Testis (tissue), 3 donors: ENCODE results near the gene FAIM2. TPM values are rescaled to one million over a fixed set of nuclear protein-coding genes. Genes with fewer than 3 reads are reported as not detected.

Experiments
- DNase-seq: peaks from one replicate; pipeline ENCODE4 v3.0.0-alpha.2; 2019
- H3K27ac ChIP-seq, 2 donors: fragments of 200-600 bp; sonication (generic); one replicate each; pipeline ENCODE4 v1.5.1; 2019
- H3K27me3 ChIP-seq: fragments of 200-600 bp; sonication (generic); one replicate; pipeline ENCODE4 v1.5.1; 2019
- H3K36me3 ChIP-seq: fragments of 200-600 bp; sonication (generic); one replicate; pipeline ENCODE4 v1.5.1; 2017; ENCODE audit warnings: low read depth; ENCODE audit errors: missing control alignments
- H3K4me1 ChIP-seq: fragments of 200-600 bp; sonication (generic); one replicate; pipeline ENCODE4 v1.5.1; 2019
- H3K4me3 ChIP-seq, 2 donors: fragments of 200-600 bp; sonication (generic); one replicate each; pipeline ENCODE4 v1.5.1; 2017 to 2019
- H3K9me3 ChIP-seq: fragments of 200-600 bp; sonication (generic); one replicate; pipeline ENCODE4 v1.5.1; 2017
- CTCF ChIP-seq, 3 experiments: fragments of 450-650 bp in 2 of 3; fragments of 200-600 bp in 1 of 3; sonication (generic) in 1 of 3; IDR thresholded peaks; one replicate each; pipeline ENCODE4 v1.5.1; 2016 to 2019; ENCODE audit warnings: antibody characterized with exemption in 3 of 3, mild to moderate bottlenecking in 2 of 3, moderate library complexity in 1 of 3
- POLR2A ChIP-seq: fragments of 450-650 bp; IDR thresholded peaks from one replicate; pipeline ENCODE4 v1.6.1; 2017; ENCODE audit warnings: antibody characterized with exemption, mild to moderate bottlenecking, moderate library complexity
- WGBS, 2 donors: methylation state at CpG; one replicate each; pipeline ENCODE4 v1.1.5; 2018; 5-methylcytosine and 5-hydroxymethylcytosine counted together
- intact Hi-C: fragments of 100-400 bp; cut with DNase I; formaldehyde crosslinking; loops from one replicate; pipeline ENCODE4 v1.15.1; 2023; ENCODE audit warnings: low total_unique reads
- polyA plus RNA-seq: library from polyadenylated mRNA; stranded (reverse); fragments of 350-450 nt; fragmentation: Illumina TruSeq; extraction: RNeasy Lipid Tissue Mini Kit (QIAGEN cat#74804); gene quantifications from one replicate; pipeline ENCODE4 v1.2.3, GENCODE V29; 2014; ENCODE audit warnings: low read depth, low replicate concordance; ENCODE audit not compliant: insufficient read depth
- total RNA-seq, 2 donors: library from RNA; depleted of rRNA; stranded (reverse); fragments of >200 nt; gene quantifications; one replicate each; pipeline ENCODE4 v1.2.3, GENCODE V29; 2016

FAIM2 gene
- total and polyA plus RNA-seq, 3 donors from 2014 or later = 14.6 to 67.5 (median 15.3) TPM

GRCh38 chr12:49916129-49916919, 12.6 kb upstream of the FAIM2 start:
- no peaks in the 10 kb centered on the region for H3K36me3 ChIP-seq
- H3K27me3 ChIP-seq = no peaks in the 10 kb centered on the region
- DNase-seq = no peak
- H3K27ac ChIP-seq = no peak overlapping the region
- H3K4me1 ChIP-seq = no peaks in the 10 kb centered on the region
- no peak overlapping the region for H3K4me3 ChIP-seq
- 82 to 89% methylated on average over 8 of the region's 8 CpGs for WGBS, 2 donors
- no peak for TF ChIP-seq CTCF (IDR thresholded peaks at IDR 0.05)
- TF ChIP-seq POLR2A = no peak
- H3K9me3 ChIP-seq = no peaks in the 10 kb centered on the region
- intact Hi-C loops = no loop called here

GRCh38 chr12:49912345-49913255, 8.9 kb upstream of the FAIM2 start:
- no peak for DNase-seq
- TF ChIP-seq POLR2A (no peak), CTCF (IDR thresholded peaks at IDR 0.05) (no peak)
- Histone ChIP-seq H3K9me3 (no peaks in the 10 kb centered on the region), H3K4me3 (no peak overlapping the region), H3K27me3 (no peaks in the 10 kb centered on the region), H3K4me1 (no peaks in the 10 kb centered on the region), H3K36me3 (no peaks in the 10 kb centered on the region), H3K27ac (no peak overlapping the region)
- intact Hi-C loops = no loop called here
- 84 to 87% methylated on average over 10 to 15 of the region's 16 CpGs for WGBS, 2 donors

- no peak overlapping the region for H3K4me3 ChIP-seq
- intact Hi-C loops = no loop called here
- H3K36me3 ChIP-seq = no peaks in the 10 kb centered on the region
- no peak overlapping the region for H3K27ac ChIP-seq
- TF ChIP-seq CTCF (IDR thresholded peaks at IDR 0.05) = no peak
- no peak for TF ChIP-seq POLR2A
- DNase-seq = no peak
- H3K9me3 ChIP-seq = no peaks in the 10 kb centered on the region
- H3K27me3 ChIP-seq = no peaks in the 10 kb centered on the region
- 95 to 97% methylated on average over 2 of the region's 2 CpGs for WGBS, 2 donors
- no peaks in the 10 kb centered on the region for H3K4me1 ChIP-seq
Observed at GRCh38 chr12:49911213-49911605, 7.5 kb upstream of the FAIM2 start.

- H3K4me3 ChIP-seq = no peak overlapping the region
- WGBS, 2 donors = 94 to 97% methylated on average over 15 of the region's 15 CpGs
- no peak for DNase-seq
- intact Hi-C loops = no loop called here
- H3K9me3 ChIP-seq = no peaks in the 10 kb centered on the region
- H3K27ac ChIP-seq = no peak overlapping the region
- TF ChIP-seq CTCF (IDR thresholded peaks at IDR 0.05) (no peak), POLR2A (no peak)
- H3K4me1 ChIP-seq = no peaks in the 10 kb centered on the region
- no peaks in the 10 kb centered on the region for H3K27me3 ChIP-seq
- H3K36me3 ChIP-seq = no peaks in the 10 kb centered on the region
Observed at GRCh38 chr12:49910331-49911212, 6.9 kb upstream of the FAIM2 start.
